Urinary bladder (tissue), 4 donors: ENCODE results near the gene AQP6. TPM values are rescaled to one million over a fixed set of nuclear protein-coding genes. Genes with fewer than 3 reads are reported as not detected.

ENCODE experiments used
- DNase-seq: peaks from one replicate; pipeline ENCODE4 v3.0.0-alpha.2; 2015; ENCODE audit errors: extremely low spot score
- H3K27ac ChIP-seq: one replicate; pipeline ENCODE4 v1.5.1; 2013; ENCODE audit warnings: low read depth, mild to moderate bottlenecking, moderate library complexity
- H3K36me3 ChIP-seq: one replicate; pipeline ENCODE4 v1.6.1; 2013; ENCODE audit warnings: mild to moderate bottlenecking, moderate library complexity; ENCODE audit not compliant: insufficient read depth
- H3K4me1 ChIP-seq: one replicate; pipeline ENCODE4 v1.6.1; 2013; ENCODE audit warnings: mild to moderate bottlenecking, moderate library complexity; ENCODE audit not compliant: insufficient read depth
- H3K4me3 ChIP-seq: one replicate; pipeline ENCODE4 v1.5.1; 2013; ENCODE audit warnings: low read depth, low read length
- WGBS: extraction: QIAGEN DNeasy Blood & Tissue Kit; methylation state at CpG from one replicate; pipeline ENCODE4 v1.1.7; 2013; 5-methylcytosine and 5-hydroxymethylcytosine counted together
- polyA plus RNA-seq: library from polyadenylated mRNA; stranded (reverse); fragments of 200-250 nt; gene quantifications from one replicate; pipeline ENCODE4 v1.2.3, GENCODE V29; 2013
- total RNA-seq: library from RNA; depleted of rRNA; stranded (reverse); fragments of >200 nt; gene quantifications from one replicate; pipeline ENCODE4 v1.2.3, GENCODE V29; 2014
- donor health status: healthy with polysubstance abuse.
- donor health status: healthy.

The AQP6 gene, protein sequence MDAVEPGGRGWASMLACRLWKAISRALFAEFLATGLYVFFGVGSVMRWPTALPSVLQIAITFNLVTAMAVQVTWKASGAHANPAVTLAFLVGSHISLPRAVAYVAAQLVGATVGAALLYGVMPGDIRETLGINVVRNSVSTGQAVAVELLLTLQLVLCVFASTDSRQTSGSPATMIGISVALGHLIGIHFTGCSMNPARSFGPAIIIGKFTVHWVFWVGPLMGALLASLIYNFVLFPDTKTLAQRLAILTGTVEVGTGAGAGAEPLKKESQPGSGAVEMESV
- total RNA-seq (0.26 TPM), polyA plus RNA-seq (0.08 TPM)

DNA sequence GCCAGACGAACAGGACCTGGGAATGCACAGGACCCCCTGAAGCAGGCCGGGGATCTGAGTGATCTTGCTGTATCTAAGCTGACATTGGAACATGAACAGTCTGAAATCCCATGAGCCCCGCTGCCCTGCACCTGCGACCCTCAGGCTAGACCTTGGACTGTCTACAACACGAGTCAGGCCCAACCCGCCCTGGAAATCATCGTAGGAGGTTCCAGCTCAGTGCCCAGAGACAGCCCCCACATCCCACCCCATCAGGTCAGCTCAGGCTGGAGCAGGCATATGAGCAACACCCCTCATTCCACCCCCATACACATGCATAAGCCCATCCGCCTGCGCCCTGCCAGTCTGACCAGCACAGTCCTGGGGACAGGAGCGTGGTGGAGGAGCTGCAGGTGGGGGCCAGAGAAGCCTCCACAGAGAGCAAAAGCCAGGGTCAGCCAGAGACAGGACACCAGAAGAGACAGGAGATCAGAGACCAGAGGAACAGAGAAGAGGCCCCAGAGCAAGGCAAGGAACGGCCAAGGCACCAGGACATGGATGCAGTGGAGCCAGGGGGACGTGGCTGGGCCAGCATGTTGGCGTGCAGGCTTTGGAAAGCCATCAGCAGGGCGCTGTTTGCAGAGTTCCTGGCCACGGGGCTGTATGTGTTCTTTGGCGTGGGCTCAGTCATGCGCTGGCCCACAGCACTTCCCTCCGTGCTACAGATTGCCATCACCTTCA, at the start of gene AQP6:
Gene AQP6, plus strand, starts transcription at position 307 of the 720 bp plus-strand sequence. Its CDS starts 227 bp downstream, at position 534.
- 90% methylated on average over 18 of the region's 18 CpGs for WGBS
- H3K27ac ChIP-seq: no peak within 1 kb of the TSS
- no peaks in the 10 kb centered on the region for H3K36me3 ChIP-seq
- H3K4me1 ChIP-seq: no peaks in the 10 kb centered on the region
- no peak for DNase-seq
- no peak within 1 kb of the TSS for H3K4me3 ChIP-seq

DNA sequence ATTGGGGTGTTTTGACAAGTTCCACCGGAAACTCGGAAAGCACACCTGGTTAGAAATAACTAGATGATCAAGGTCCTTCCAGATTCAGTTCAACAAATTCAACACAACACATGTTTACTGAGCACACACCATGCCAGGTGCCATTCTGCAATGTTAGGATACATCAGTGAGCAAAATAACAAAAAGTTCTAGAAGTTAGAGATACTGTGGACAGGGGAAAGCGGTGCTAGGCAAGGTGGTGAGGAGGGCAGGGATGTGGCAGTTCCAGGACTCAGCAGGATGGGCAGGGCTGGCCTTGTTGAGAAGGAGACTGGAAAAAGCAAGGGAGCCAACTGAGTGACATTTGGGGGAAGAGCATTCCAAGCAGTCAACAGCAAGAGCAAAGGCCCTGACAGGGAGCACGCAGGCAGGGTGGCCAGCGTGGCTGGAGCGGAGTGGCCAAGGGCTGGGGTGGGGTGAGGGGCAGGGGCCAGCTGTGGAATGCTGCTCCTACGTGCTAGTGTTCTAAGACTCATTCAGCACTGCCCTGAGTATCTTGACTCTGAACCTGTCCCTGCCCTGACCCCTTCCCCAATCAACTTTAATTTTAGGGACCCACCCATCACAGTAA, 49.6 kb upstream of the AQP6 start:
- 78% methylated on average over 7 of the region's 7 CpGs for WGBS

DNA sequence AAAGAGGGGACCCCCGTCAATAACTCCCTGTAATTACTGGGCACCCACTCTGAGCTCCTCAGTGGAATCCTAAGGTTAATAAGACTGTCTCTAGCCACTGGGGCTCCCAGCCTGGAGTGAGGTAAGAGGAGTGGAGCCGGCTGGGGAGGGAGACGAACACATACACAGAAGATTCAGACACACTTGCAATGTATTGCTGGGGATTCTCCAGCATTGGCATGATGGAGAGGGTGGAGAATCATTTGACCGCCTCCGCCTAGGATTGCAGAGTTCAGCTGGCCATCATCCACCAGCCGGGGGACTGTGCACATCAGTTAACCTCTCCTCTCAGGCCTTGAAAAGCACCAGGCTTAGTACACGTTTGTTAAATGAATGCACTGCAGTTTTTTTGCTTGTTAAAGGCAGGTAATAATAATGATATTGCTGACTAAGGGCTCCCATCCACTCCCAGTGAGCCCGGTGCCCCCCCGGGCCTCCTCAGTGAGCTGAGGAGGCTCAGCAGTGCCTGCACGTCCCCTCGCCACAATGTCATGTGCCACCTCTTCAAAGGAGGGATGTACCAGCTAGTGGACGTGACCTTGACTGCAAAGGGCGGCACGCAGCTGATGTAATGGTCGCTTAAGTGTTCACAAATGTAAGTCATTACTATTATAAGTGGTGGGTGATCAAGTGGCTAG, 48.7 kb upstream of the AQP6 start:
- 80% methylated on average over 15 of the region's 15 CpGs for WGBS
- Histone ChIP-seq H3K27ac (no peak overlapping the region), H3K4me3 (no peak overlapping the region)

More for the DNA sequence above, 49.6 kb upstream of the AQP6 start:
- no peaks in the 10 kb centered on the region for H3K4me1 ChIP-seq
- H3K27ac ChIP-seq: no peak overlapping the region
- DNase-seq: no peak
- H3K4me3 ChIP-seq: no peak overlapping the region
- H3K36me3 ChIP-seq: no peaks in the 10 kb centered on the region

DNA sequence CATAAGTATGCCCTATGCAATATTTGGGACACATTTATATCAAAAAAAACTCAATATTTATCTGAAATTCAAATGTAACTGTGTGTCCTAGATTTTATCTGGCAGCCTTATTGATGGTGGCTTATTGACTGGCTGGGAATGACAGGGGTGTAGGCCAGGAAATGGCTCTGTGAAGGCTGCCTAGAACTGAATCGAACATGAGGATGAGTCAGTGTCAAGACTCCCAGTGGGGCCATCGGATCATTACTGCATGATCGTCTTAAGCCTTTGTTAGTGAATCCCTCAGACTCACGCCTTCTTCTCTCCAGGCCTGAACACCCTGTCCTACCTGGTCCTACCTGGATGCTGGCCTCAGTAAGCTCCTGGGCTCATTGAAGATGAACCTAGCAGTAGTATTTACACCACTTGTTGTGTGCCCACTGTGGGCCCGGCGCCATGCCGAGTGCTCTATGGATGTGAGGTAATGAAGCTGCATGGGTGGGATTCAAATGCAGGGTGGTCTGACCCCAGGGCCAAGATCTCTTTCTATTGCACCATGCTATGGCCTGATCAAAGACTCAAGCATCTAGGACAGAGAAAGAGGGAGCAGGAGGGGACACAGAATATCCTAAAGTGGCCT, 48.0 kb upstream of the AQP6 start:
- Histone ChIP-seq H3K4me3 (no peak overlapping the region), H3K36me3 (no peaks in the 10 kb centered on the region), H3K4me1 (no peaks in the 10 kb centered on the region), H3K27ac (no peak overlapping the region)
- 80% methylated on average over 7 of the region's 7 CpGs for WGBS
- DNase-seq: no peak

More for the DNA sequence above, 48.7 kb upstream of the AQP6 start:
- DNase-seq: no peak
- Histone ChIP-seq H3K4me1 (no peaks in the 10 kb centered on the region), H3K36me3 (no peaks in the 10 kb centered on the region)

DNA sequence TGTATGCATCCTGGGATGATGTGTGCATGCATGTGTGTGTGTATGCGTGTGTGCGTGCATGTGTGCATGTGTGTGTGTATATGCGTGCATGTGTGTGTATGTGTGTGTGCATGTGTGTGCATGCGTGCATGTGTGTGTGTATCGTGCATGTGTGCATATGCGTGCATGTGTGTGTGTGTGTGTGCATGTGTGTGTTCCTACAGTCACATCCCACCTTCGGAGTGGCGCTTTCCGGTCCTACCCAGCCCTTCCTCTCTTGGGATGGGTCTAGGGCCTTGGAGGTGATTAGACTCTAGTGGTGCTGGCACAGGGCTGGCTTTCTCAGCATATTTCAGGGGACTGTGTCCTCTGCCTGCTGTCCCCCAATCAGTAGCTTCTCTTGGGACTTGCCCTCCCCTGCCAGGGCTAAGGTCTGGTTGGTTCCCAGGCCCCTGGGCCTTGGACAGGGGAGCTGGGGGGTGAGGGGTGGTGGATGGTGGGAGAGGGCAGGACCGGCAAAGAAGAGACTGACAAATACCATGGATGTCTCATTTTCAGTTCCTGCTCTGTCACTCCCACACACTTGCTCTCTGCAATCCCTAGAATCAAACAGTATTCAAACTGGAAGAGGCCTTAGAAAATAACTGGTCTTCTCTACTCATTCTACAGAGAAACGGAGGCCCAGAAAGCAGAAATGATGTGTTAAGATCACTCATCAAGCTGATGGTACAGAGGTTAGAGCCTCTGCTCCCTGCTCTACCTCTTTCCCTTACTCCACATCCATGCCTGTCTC, 47.1 kb upstream of the AQP6 start:
- Histone ChIP-seq H3K27ac (no peak overlapping the region), H3K4me1 (no peaks in the 10 kb centered on the region), H3K4me3 (no peak overlapping the region), H3K36me3 (no peaks in the 10 kb centered on the region)
- 84% methylated on average over 11 of the region's 11 CpGs for WGBS
- DNase-seq: no peak

DNA sequence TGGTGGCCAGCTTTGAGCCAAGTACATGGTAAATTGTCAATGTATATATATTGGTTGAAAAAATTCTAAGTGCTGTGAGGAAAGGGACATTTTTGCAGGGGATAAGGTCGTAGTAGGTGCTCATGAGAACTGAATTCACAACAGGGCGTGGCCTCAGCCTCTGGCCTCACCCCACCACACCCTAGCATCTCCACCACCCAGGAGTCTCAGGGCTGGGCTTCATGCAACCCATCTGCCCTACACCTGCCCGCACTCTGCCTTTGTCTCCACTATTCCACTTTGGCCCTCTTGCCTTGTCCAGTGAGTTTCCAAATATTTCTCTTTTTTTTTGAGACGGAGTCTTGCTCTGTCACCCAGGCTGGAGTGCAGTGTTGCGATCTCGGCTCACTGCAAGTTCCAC, 44.3 kb upstream of the AQP6 start:
- no peaks in the 10 kb centered on the region for H3K4me1 ChIP-seq
- DNase-seq: no peak
- WGBS: 91% methylated on average over 6 of the region's 6 CpGs

DNA sequence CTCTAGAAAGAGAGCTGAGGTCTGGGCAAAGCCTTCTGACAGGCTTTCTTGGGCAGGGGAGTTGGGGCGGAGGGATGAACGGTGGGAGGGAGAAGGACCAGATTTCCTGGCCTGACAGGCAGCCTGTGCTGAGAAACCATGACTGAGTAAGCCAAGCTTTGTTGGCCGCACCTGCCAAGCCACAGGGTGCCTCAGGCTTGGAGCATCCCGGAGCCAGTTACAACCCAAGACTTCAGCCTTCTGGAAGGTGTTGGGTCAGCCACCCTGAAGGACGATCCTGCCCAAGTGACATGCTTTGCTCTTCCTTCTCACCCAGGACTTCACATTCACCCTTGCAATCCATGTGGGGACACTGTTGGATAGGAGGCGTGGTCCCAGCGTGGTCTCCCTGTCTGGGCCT, 43.2 kb upstream of the AQP6 start:
- 83% methylated on average over 7 of the region's 7 CpGs for WGBS
- DNase-seq: no peak

More for the DNA sequence above, 44.3 kb upstream of the AQP6 start:
- Histone ChIP-seq H3K4me3 (no peak overlapping the region), H3K27ac (no peak overlapping the region), H3K36me3 (no peaks in the 10 kb centered on the region)

DNA sequence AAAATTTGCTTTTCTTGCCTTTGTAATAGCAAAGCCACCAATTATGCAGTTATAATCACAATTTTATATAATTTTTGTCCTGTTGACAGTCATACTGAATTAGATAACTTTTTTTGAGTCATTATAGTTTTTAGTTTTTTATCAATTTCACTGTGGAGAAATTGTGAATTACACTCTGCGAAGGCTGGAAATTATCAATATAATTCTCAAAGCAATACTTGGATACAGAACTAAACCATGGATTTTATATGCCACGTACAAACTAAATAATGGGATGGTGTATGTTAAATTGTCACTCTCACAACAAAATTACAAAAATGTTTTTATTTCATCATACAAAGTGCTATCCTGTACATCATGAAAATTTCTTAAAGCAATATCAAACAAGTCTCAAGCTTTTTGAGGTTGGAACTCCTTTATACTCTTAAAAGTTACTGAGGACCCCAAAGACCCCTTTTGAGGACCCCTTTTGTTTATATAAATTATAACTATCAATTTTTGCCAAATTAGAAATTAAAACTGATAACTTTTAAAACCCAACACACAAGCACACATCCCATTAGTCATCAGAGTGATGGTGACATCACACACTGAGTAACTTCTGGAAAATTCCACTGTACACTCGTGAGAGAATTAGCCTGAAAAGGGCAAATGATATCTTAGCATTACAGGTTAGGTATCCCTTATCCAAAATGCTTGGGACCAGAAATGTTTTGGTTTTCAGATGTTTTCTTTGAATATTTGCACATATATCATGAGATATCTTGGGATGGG, 42.0 kb upstream of the AQP6 start:
- Histone ChIP-seq H3K27ac (no peak overlapping the region), H3K4me3 (no peak overlapping the region), H3K36me3 (no peaks in the 10 kb centered on the region), H3K4me1 (no peaks in the 10 kb centered on the region)
- 67% methylated on average over 3 of the region's 3 CpGs for WGBS
- no peak for DNase-seq

More for the DNA sequence above, 43.2 kb upstream of the AQP6 start:
- no peaks in the 10 kb centered on the region for H3K4me1 ChIP-seq
- no peak overlapping the region for H3K27ac ChIP-seq
- no peaks in the 10 kb centered on the region for H3K36me3 ChIP-seq
- H3K4me3 ChIP-seq: no peak overlapping the region

DNA sequence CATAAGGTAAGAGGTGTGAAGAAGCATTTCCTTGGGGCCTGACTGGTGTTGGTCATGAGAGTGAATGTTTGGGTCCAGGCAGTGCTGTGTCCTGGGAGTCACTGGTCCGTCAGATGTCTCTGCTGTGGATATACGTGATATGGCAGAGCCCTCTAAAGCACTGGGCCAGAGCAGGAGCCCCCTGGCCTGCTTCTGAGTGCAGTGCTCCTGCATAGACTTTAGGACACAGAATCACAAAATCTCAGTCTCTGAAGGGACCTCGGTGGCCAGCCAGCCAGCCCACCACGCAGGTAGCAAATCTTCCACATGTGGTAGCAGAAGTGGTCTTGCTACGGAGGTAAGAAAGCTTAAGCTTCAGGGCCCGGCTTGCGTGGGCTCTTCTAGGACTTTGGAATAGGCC, 40.7 kb upstream of the AQP6 start:
- Histone ChIP-seq H3K27ac (no peak overlapping the region), H3K4me3 (no peak overlapping the region), H3K4me1 (no peaks in the 10 kb centered on the region), H3K36me3 (no peaks in the 10 kb centered on the region)
- DNase-seq: no peak
- WGBS: 68% methylated on average over 7 of the region's 7 CpGs

DNA sequence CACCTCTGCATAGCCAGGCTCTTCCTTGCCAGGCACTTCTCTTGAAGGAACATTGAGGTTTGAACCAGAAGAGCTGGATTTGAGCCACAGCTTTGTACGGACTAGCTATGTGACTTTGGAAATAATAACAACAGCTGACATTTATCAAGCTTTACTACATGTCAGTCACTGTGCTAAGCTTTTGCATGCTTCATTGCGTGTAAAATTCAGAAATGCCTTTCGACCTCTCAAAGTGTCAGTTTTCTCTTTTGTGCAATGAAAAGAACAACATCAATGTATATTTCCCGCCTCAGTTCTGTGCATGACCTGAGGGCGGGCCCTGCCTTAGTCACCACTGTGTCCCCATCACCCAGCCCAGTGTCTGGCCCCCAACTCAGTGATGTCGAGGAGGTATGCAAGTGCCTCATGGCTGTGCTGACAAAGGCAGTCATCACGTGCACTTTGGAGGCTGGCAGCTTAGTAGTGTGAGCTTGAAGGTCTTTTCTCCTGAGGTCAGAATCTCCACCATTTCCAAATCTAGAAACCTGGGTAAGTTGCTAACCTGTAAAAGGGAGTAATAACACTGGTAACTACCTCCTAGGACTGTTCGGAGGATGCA, 40.1 kb upstream of the AQP6 start:
- 84% methylated on average over 8 of the region's 8 CpGs for WGBS
- no peaks in the 10 kb centered on the region for H3K4me1 ChIP-seq
- DNase-seq: no peak
- H3K27ac ChIP-seq: no peak overlapping the region
- no peaks in the 10 kb centered on the region for H3K36me3 ChIP-seq
- no peak overlapping the region for H3K4me3 ChIP-seq

DNA sequence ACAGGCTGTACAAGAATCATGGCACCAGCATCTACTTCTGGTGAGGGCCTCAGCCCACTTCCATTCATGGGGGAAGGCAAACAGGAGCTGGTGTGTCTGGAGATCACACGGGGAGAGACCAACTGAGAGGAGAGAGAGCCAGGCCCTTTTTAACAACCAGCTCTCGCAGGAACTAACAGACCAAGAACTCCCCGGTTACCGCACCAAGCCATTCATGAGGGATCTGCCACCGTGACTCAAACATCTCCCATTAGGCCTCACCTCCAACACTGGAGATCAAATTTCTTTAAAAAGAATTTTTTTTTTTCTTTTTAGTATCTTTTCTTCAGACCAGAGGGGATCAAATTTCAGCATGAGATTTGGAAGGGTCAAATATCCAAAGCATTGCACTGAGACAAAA, 39.0 kb upstream of the AQP6 start:
- 66% methylated on average over 5 of the region's 5 CpGs for WGBS
- DNase-seq: no peak
- no peaks in the 10 kb centered on the region for H3K36me3 ChIP-seq
- H3K27ac ChIP-seq: no peak overlapping the region
- H3K4me3 ChIP-seq: no peak overlapping the region
- no peaks in the 10 kb centered on the region for H3K4me1 ChIP-seq

DNA sequence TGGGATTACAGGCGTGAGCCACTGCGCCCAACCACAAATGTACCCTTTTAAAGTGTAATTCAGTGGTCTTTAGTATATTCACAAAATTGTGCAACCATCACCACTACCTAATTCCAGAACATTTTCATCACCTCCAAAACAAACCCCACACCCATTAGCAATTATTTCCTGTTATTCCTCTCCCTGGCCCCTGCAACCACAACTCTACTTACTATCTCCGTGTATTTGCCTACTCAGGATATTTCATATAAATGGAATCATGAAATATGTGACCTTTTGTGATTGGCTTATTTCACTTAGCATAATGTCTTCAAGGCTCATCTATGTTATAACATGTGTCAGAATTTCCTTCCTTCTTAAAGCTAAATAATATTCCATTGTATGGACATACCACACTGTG, 38.2 kb upstream of the AQP6 start:
- WGBS: 91% methylated on average over 3 of the region's 3 CpGs
- no peak for DNase-seq
- Histone ChIP-seq H3K36me3 (no peaks in the 10 kb centered on the region), H3K27ac (no peak overlapping the region), H3K4me1 (no peaks in the 10 kb centered on the region), H3K4me3 (no peak overlapping the region)
